Gastrocnemius medialis (tissue), 4 donors: ENCODE data around the gene NT5DC4. TPM values are rescaled to one million over a fixed set of nuclear protein-coding genes. Genes with fewer than 3 reads are reported as not detected.

Source experiments
- ATAC-seq, 2 donors: fragments of 150-250 bp; one replicate each; pipeline ENCODE4 v1.9.1; 2016
- DNase-seq, 2 donors: peaks; one replicate each; pipeline ENCODE4 v3.0.0-alpha.2; 2019
- H3K27ac ChIP-seq, 4 donors: fragments of 200-600 bp; sonication (generic); 1 replicate in 1 of 4; 2 replicates in 3 of 4; pipeline ENCODE4 v1.5.1; 2016 to 2018; ENCODE audit warnings: mild to moderate bottlenecking in 2 of 4, moderate library complexity in 1 of 4
- H3K27me3 ChIP-seq, 3 donors: fragments of 200-600 bp; sonication (generic) in 2 of 3; 1 replicate in 1 of 3; 2 replicates in 2 of 3; pipeline versions ENCODE4 v1.5.1 to v1.6.0; 2016 to 2019; ENCODE audit warnings: mild to moderate bottlenecking in 1 of 3, moderate library complexity in 1 of 3
- H3K36me3 ChIP-seq, 2 donors: fragments of 200-600 bp; sonication (generic) in 1 of 2; one replicate each; pipeline ENCODE4 v1.5.1; 2017 to 2018
- H3K4me1 ChIP-seq, 2 donors: fragments of 200-600 bp; sonication (generic) in 1 of 2; one replicate each; pipeline ENCODE4 v1.5.1; 2016 to 2017; ENCODE audit warnings: mild to moderate bottlenecking in 2 of 2
- H3K4me3 ChIP-seq, 4 donors: fragments of 200-600 bp; sonication (generic) in 3 of 4; 1 replicate in 1 of 4; 2 replicates in 3 of 4; pipeline ENCODE4 v1.5.1; 2016 to 2019; ENCODE audit warnings: mild to moderate bottlenecking in 2 of 4
- H3K9me3 ChIP-seq, 3 donors: fragments of 200-600 bp; sonication (generic) in 2 of 3; 1 replicate in 1 of 3; 2 replicates in 2 of 3; pipeline ENCODE4 v1.5.1; 2016 to 2019
- POLR2A ChIP-seq, 2 donors: fragments of 450-650 bp; IDR thresholded peaks; one replicate each; pipeline ENCODE4 v1.6.1; 2017; ENCODE audit warnings: antibody characterized with exemption in 2 of 2, mild to moderate bottlenecking in 2 of 2, moderate library complexity in 2 of 2
- in situ Hi-C, 4 donors: fragments of 200-750 bp; cut with MboI; loops; one replicate each; pipeline versions ENCODE4 v1.15.0 to v1.8.0; 2017; ENCODE audit warnings: low sequenced_read_pairs in 4 of 4
- intact Hi-C: fragments of 100-400 bp; cut with DNase I; formaldehyde crosslinking; loops from one replicate; pipeline ENCODE4 v1.15.1; 2023; ENCODE audit warnings: low total_unique reads
- total RNA-seq, 4 donors: library from RNA; depleted of rRNA; stranded (reverse); fragments of >200 nt; gene quantifications; one replicate each; pipeline versions ENCODE4 v1.1.0 to v1.2.3, GENCODE V29; 2016
- TF ChIP-seq, protein P1 (sequence below), 5 experiments: fragments of 450-650 bp in 3 of 5; fragments of 200-600 bp in 2 of 5; sonication (generic) in 2 of 5; IDR thresholded peaks in 4 of 5; conservative IDR thresholded peaks in 1 of 5; 1 replicate in 4 of 5; 2 replicates in 1 of 5; pipeline ENCODE4 v1.5.1; 2016 to 2019; ENCODE audit warnings: antibody characterized with exemption in 5 of 5, mild to moderate bottlenecking in 3 of 5, moderate library complexity in 3 of 5

Gene NT5DC4
- total RNA-seq, 4 donors from 2014 or later, result not detected

GRCh38 chr2:112756207-112756606 is 35.4 kb downstream of the NT5DC4 start:
- Histone ChIP-seq H3K9me3 (no peaks in the 10 kb centered on the region), H3K4me3 (no peak overlapping the region), H3K27ac (no peak overlapping the region), H3K36me3 (no peaks in the 10 kb centered on the region), H3K4me1 (no peaks in the 10 kb centered on the region), H3K27me3 (no peaks in the 10 kb centered on the region)
- in situ Hi-C loops, result loop anchor here in 1 of 4 donors (10.0 kb wide), 2 partner anchors 119 to 199 kb away; no protein-coding TSS in a partner anchor
- ATAC-seq (no peak), DNase-seq (no peak)
- intact Hi-C loops, result no loop called here
- TF ChIP-seq, protein P1, sequence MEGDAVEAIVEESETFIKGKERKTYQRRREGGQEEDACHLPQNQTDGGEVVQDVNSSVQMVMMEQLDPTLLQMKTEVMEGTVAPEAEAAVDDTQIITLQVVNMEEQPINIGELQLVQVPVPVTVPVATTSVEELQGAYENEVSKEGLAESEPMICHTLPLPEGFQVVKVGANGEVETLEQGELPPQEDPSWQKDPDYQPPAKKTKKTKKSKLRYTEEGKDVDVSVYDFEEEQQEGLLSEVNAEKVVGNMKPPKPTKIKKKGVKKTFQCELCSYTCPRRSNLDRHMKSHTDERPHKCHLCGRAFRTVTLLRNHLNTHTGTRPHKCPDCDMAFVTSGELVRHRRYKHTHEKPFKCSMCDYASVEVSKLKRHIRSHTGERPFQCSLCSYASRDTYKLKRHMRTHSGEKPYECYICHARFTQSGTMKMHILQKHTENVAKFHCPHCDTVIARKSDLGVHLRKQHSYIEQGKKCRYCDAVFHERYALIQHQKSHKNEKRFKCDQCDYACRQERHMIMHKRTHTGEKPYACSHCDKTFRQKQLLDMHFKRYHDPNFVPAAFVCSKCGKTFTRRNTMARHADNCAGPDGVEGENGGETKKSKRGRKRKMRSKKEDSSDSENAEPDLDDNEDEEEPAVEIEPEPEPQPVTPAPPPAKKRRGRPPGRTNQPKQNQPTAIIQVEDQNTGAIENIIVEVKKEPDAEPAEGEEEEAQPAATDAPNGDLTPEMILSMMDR (IDR thresholded peaks at IDR 0.05 in 4 of 5, conservative IDR thresholded peaks at IDR 0.05 in 1 of 5), result no peak
- TF ChIP-seq POLR2A (IDR thresholded peaks at IDR 0.05), result no peak

DNA sequence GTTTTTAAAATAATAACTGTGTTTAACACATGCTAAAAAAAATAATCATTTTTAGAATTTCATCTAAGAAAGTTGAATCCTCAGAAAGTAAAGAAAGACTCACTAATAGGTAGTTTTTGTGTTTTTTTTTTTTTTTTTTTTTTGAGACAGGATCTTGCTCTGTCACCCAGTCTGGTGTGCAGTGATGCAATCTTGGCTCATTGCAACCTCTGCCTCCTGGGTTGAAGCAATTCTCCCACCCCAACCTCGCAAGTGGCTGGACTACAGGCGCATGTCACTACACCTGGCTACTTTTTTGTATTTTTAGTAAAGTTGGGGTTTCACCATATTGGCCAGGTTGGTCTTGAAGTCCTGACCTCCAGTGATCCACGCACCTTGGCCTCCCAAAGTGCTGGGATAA is 36.4 kb downstream of the NT5DC4 start:
- no peak overlapping the region for H3K4me3 ChIP-seq

GRCh38 chr2:112758711-112759110 is 37.9 kb downstream of the NT5DC4 start:
- in situ Hi-C loops (loop anchor here in 1 of 4 donors (10.0 kb wide), 2 partner anchors 116 to 196 kb away; no protein-coding TSS in a partner anchor), intact Hi-C loops (no loop called here)
- H3K27me3 ChIP-seq, result no peaks in the 10 kb centered on the region
- no peak for TF ChIP-seq POLR2A (IDR thresholded peaks at IDR 0.05)
- TF ChIP-seq, protein P1 (IDR thresholded peaks at IDR 0.05 in 4 of 5, conservative IDR thresholded peaks at IDR 0.05 in 1 of 5), result no peak
- DNase-seq (no peak), ATAC-seq (no peak)
- no peaks in the 10 kb centered on the region for H3K4me1 ChIP-seq
- no peak overlapping the region for H3K27ac ChIP-seq
- no peaks in the 10 kb centered on the region for H3K36me3 ChIP-seq
- no peaks in the 10 kb centered on the region for H3K9me3 ChIP-seq
- H3K4me3 ChIP-seq, result no peak overlapping the region

More for the DNA sequence above, 36.4 kb downstream of the NT5DC4 start:
- H3K36me3 ChIP-seq, result no peaks in the 10 kb centered on the region
- TF ChIP-seq POLR2A (IDR thresholded peaks at IDR 0.05), result no peak
- TF ChIP-seq, protein P1 (IDR thresholded peaks at IDR 0.05 in 4 of 5, conservative IDR thresholded peaks at IDR 0.05 in 1 of 5), result no peak
- H3K27ac ChIP-seq, result no peak overlapping the region
- DNase-seq (no peak), ATAC-seq (no peak)
- H3K4me1 ChIP-seq, result no peaks in the 10 kb centered on the region
- no peaks in the 10 kb centered on the region for H3K9me3 ChIP-seq
- intact Hi-C loops (no loop called here), in situ Hi-C loops (loop anchor here in 1 of 4 donors (10.0 kb wide), 2 partner anchors 118 to 198 kb away; no protein-coding TSS in a partner anchor)
- no peaks in the 10 kb centered on the region for H3K27me3 ChIP-seq

DNA sequence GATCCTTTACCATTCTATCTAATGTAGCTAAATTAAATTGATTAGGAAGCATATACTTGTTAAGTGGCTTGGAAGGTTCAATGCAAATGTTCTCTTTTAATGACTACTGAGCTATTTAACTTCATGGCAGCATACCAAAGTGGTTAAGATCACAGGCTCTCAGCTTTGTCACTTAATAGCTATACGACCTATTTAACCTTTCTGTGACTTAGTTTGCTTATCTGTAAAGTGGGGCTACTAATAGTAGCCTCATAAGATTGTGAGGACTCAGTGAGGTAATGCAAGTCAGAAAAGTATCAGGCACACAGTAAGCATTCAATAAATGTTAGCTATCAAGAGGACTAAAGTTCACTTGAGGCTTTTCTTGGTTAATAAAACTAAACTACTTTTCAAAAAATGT is 39.3 kb downstream of the NT5DC4 start:
- intact Hi-C loops (no loop called here), in situ Hi-C loops (no loop called here)
- Histone ChIP-seq H3K4me3 (no peak overlapping the region), H3K36me3 (no peaks in the 10 kb centered on the region), H3K27me3 (no peaks in the 10 kb centered on the region), H3K4me1 (peaks cover 2 to 10% of the 10 kb centered on the region in 2 donors), H3K9me3 (no peaks in the 10 kb centered on the region), H3K27ac (no peak overlapping the region)
- no peak for DNase-seq
- no peak for ATAC-seq
- no peak for TF ChIP-seq POLR2A (IDR thresholded peaks at IDR 0.05)

DNA sequence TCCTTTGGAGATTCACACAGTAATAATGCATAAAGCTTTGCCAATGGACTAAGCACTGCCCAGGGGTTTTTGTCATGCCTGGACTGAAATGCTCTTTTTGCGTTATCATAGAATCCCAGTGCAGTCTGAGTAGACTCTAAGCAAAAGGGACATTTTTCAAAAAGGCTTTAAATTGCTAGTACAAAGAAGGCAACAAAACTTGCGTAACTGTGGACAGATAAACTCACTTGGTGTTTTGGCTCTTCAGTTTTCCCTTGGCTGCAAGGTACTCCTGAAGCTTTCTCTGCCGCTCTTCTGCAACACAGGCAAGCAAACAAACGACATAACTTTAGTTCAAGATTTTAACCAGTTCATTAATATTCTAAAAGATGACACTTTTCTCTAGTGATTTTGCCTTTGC is 41.5 kb downstream of the NT5DC4 start:
- Histone ChIP-seq H3K4me1 (peaks cover 4 to 13% of the 10 kb centered on the region in 2 donors), H3K4me3 (no peak overlapping the region), H3K27me3 (no peaks in the 10 kb centered on the region), H3K27ac (no peak overlapping the region), H3K9me3 (no peaks in the 10 kb centered on the region), H3K36me3 (no peaks in the 10 kb centered on the region)
- intact Hi-C loops, result no loop called here
- ATAC-seq, result no peak
- DNase-seq, result no peak
- in situ Hi-C loops, result no loop called here
- no peak for TF ChIP-seq POLR2A (IDR thresholded peaks at IDR 0.05)
- TF ChIP-seq, protein P1 (IDR thresholded peaks at IDR 0.05 in 4 of 5, conservative IDR thresholded peaks at IDR 0.05 in 1 of 5), result no peak
